GM12878 (cell line): ENCODE data around the gene GPR31. TPM values are rescaled to one million over a fixed set of nuclear protein-coding genes. Genes with fewer than 3 reads are reported as not detected.

ENCODE experiments used
- CBFB ChIP-seq: IDR thresholded peaks from 2 replicates; pipeline ENCODE4 v1.6.1; 2016; ENCODE audit warnings: antibody characterized with exemption, low read depth
- CHD4 ChIP-seq: fragments of 200-600 bp; sonication (generic); IDR thresholded peaks from 2 replicates; pipeline ENCODE4 v1.6.1; 2016; ENCODE audit warnings: mild to moderate bottlenecking
- FOXK2 ChIP-seq: fragments of 450-650 bp; IDR thresholded peaks from 2 replicates; pipeline ENCODE4 v1.6.1; 2017; ENCODE audit warnings: mild to moderate bottlenecking, moderate library complexity
- JUNB ChIP-seq: IDR thresholded peaks from 2 replicates; pipeline ENCODE4 v1.6.1; 2016; ENCODE audit warnings: antibody characterized with exemption, mild to moderate bottlenecking
- KAT2A ChIP-seq: conservative IDR thresholded peaks from 2 replicates; pipeline ENCODE4 v1.6.1; 2011; ENCODE audit warnings: low read depth, low read length; ENCODE audit not compliant: control insufficient read depth
- MEF2A ChIP-seq: IDR thresholded peaks from 2 replicates; pipeline ENCODE4 v1.6.1; 2011; ENCODE audit warnings: low read depth, mild to moderate bottlenecking, low read length, moderate library complexity; ENCODE audit not compliant: insufficient read depth
- MEF2B ChIP-seq: fragments of 450-650 bp; IDR thresholded peaks from 2 replicates; pipeline ENCODE4 v1.6.1; 2018; ENCODE audit warnings: mild to moderate bottlenecking, moderate library complexity; ENCODE audit not compliant: partially characterized antibody, poor library complexity, severe bottlenecking
- NFXL1 ChIP-seq: fragments of 450-650 bp; IDR thresholded peaks from 2 replicates; pipeline ENCODE4 v1.6.1; 2017; ENCODE audit warnings: antibody characterized with exemption, mild to moderate bottlenecking, borderline replicate concordance
- NFYB ChIP-seq: IDR thresholded peaks from 2 replicates; pipeline ENCODE4 v1.6.1; 2011; ENCODE audit warnings: low read depth, mild to moderate bottlenecking, low read length, improper control_type of control experiment, moderate library complexity; ENCODE audit not compliant: insufficient read depth
- POLR2A ChIP-seq: IDR thresholded peaks from 2 replicates; pipeline ENCODE4 v1.6.1; 2011; ENCODE audit warnings: low read depth, mild to moderate bottlenecking, low read length
- POU2F2 ChIP-seq: IDR thresholded peaks from 3 replicates; pipeline ENCODE4 v1.6.1; 2011; ENCODE audit warnings: low read depth, mild to moderate bottlenecking, low read length, borderline replicate concordance
- RAD51 ChIP-seq: fragments of 450-650 bp; IDR thresholded peaks from 2 replicates; pipeline ENCODE4 v1.6.1; 2016; ENCODE audit warnings: moderate library complexity, mild to moderate bottlenecking, inconsistent platforms
- RBBP5 ChIP-seq: fragments of 200-600 bp; sonication (generic); conservative IDR thresholded peaks from 2 replicates; pipeline ENCODE4 v1.6.1; 2016
- RELA ChIP-seq: fragments of 450-650 bp; IDR thresholded peaks from 2 replicates; pipeline ENCODE4 v1.8.0; 2014; ENCODE audit warnings: borderline replicate concordance; ENCODE audit not compliant: partially characterized antibody
- SMAD5 ChIP-seq: IDR thresholded peaks from 2 replicates; pipeline ENCODE4 v1.6.1; 2016; ENCODE audit warnings: antibody characterized with exemption, low read depth
- STAT3 ChIP-seq: IDR thresholded peaks from 2 replicates; pipeline ENCODE4 v1.6.1; 2011; ENCODE audit warnings: low read depth, low read length, improper control_type of control experiment
- TCF3 ChIP-seq: IDR thresholded peaks from 2 replicates; pipeline ENCODE4 v1.6.1; 2012; ENCODE audit warnings: low read depth, mild to moderate bottlenecking, low read length, borderline replicate concordance; ENCODE audit not compliant: insufficient read depth
- ZBED1 ChIP-seq: IDR thresholded peaks from 2 replicates; pipeline ENCODE4 v1.6.1; 2016; ENCODE audit warnings: borderline replicate concordance
- ZNF217 ChIP-seq: fragments of 450-650 bp; IDR thresholded peaks from 2 replicates; pipeline ENCODE4 v1.6.1; 2017; ENCODE audit warnings: antibody characterized with exemption, mild to moderate bottlenecking
- ZNF24 ChIP-seq: fragments of 450-650 bp; IDR thresholded peaks from 2 replicates; pipeline ENCODE4 v1.6.1; 2017; ENCODE audit warnings: antibody characterized with exemption, mild to moderate bottlenecking
- ZNF384 ChIP-seq: IDR thresholded peaks from 2 replicates; pipeline ENCODE4 v1.6.1; 2012; ENCODE audit warnings: low read depth, mild to moderate bottlenecking, low read length, improper control_type of control experiment, borderline replicate concordance
- ZNF622 ChIP-seq: fragments of 450-650 bp; IDR thresholded peaks from 2 replicates; pipeline ENCODE4 v1.6.1; 2017; ENCODE audit warnings: mild to moderate bottlenecking, inconsistent platforms
- polyA plus RNA-seq, 11 experiments: library from polyadenylated mRNA; depleted of rRNA in 4 of 11; unstranded in 6 of 11; stranded (reverse) in 5 of 11; fragments of >200 nt; fragmentation: Nextera tagmentation in 4 of 11; fragmentation: Illumina TruSeq in 1 of 11; extraction: Ambion mirVana in 4 of 11; extraction: Trizol in 1 of 11; gene quantifications; 1 replicate in 1 of 11; 2 replicates in 10 of 11; pipeline versions ENCODE4 v1.2.1 to v1.2.3, GENCODE V29; 2011 to 2016; ENCODE audit warnings: inconsistent platforms in 2 of 11, missing spikeins in 2 of 11, low read depth in 1 of 11
- total RNA-seq, 4 experiments: library from RNA; depleted of rRNA in 3 of 4; stranded (reverse); fragments of >200 nt in 3 of 4; fragmentation: Illumina TruSeq in 1 of 4; extraction: Trizol in 1 of 4; gene quantifications; 2 replicates each; pipeline versions ENCODE4 v1.2.1 to v1.2.3, GENCODE V29; 2013 to 2021
- TF ChIP-seq, protein P1 (sequence below): fragments of 450-650 bp; IDR thresholded peaks from 2 replicates; pipeline ENCODE4 v1.6.1; 2018; ENCODE audit warnings: mild to moderate bottlenecking, low read depth, moderate library complexity; ENCODE audit not compliant: partially characterized antibody
- TF ChIP-seq, protein P2 (sequence below): fragments of 450-650 bp; IDR thresholded peaks from 2 replicates; pipeline ENCODE4 v1.6.1; 2017; ENCODE audit warnings: antibody characterized with exemption, mild to moderate bottlenecking, moderate library complexity
- TF ChIP-seq, protein P3 (sequence below): fragments of 450-650 bp; formaldehyde crosslinking; IDR thresholded peaks from 2 replicates; pipeline ENCODE4 v1.4.0; 2022; ENCODE audit warnings: mild to moderate bottlenecking, moderate library complexity

Gene GPR31
- total and polyA plus RNA-seq, 10 of the 15 experiments (the other 5 are each of a cell fraction or from before 2014, with no cell fraction given): not detected

DNA sequence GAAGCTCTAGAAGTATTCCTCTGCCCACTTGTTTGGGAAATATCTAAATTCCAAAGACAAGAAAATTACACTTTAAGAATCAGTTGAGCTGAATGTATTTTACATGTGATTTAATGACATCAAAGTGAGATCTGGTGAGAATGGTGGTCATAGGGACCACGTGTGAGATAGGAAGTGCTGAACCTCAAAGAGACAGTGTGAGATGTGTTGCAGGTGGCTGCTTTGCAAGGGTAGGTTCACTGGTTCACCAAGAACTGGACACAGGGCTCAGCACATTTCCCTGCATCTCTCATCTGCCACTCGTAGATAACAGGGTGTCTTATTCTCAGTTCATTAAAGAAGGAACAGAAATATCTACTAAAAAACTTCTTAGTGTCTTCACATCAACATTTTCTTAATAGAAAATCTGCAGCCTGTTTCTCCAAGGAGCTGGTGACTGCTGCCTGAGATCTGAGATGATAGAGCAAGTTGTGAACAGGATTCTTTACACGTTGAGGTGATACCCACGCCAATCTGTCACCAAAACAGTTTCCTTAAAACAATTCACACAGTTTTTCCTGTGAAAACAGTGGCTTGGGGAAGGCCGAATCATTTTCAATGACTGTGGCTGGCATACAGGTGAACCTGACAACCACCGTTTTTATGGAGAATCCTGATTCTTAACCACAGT is 27.6 kb downstream of the GPR31 start (continued):
- TF ChIP-seq ZNF217 (no peak), CBFB (no peak), RELA (no peak), NFYB (no peak), POU2F2 (no peak), STAT3 (no peak), MEF2A (no peak), MEF2B (peak; percentile 16), RBBP5 (no peak), ZNF622 (no peak), NFXL1 (no peak), ZNF384 (no peak), POLR2A (no peak), RAD51 (peak; percentile 72), JUNB (no peak), FOXK2 (no peak), SMAD5 (no peak), ZNF24 (0 out of 2 replicates have a peak, but pooled peaks have one; percentile 40), ZBED1 (no peak), CHD4 (no peak), TCF3 (0 out of 2 replicates have a peak, but pooled peaks have one; percentile 39), KAT2A (no peak)
- TF ChIP-seq, protein P1, sequence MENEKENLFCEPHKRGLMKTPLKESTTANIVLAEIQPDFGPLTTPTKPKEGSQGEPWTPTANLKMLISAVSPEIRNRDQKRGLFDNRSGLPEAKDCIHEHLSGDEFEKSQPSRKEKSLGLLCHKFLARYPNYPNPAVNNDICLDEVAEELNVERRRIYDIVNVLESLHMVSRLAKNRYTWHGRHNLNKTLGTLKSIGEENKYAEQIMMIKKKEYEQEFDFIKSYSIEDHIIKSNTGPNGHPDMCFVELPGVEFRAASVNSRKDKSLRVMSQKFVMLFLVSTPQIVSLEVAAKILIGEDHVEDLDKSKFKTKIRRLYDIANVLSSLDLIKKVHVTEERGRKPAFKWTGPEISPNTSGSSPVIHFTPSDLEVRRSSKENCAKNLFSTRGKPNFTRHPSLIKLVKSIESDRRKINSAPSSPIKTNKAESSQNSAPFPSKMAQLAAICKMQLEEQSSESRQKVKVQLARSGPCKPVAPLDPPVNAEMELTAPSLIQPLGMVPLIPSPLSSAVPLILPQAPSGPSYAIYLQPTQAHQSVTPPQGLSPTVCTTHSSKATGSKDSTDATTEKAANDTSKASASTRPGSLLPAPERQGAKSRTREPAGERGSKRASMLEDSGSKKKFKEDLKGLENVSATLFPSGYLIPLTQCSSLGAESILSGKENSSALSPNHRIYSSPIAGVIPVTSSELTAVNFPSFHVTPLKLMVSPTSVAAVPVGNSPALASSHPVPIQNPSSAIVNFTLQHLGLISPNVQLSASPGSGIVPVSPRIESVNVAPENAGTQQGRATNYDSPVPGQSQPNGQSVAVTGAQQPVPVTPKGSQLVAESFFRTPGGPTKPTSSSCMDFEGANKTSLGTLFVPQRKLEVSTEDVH: no peak
- TF ChIP-seq, protein P2, sequence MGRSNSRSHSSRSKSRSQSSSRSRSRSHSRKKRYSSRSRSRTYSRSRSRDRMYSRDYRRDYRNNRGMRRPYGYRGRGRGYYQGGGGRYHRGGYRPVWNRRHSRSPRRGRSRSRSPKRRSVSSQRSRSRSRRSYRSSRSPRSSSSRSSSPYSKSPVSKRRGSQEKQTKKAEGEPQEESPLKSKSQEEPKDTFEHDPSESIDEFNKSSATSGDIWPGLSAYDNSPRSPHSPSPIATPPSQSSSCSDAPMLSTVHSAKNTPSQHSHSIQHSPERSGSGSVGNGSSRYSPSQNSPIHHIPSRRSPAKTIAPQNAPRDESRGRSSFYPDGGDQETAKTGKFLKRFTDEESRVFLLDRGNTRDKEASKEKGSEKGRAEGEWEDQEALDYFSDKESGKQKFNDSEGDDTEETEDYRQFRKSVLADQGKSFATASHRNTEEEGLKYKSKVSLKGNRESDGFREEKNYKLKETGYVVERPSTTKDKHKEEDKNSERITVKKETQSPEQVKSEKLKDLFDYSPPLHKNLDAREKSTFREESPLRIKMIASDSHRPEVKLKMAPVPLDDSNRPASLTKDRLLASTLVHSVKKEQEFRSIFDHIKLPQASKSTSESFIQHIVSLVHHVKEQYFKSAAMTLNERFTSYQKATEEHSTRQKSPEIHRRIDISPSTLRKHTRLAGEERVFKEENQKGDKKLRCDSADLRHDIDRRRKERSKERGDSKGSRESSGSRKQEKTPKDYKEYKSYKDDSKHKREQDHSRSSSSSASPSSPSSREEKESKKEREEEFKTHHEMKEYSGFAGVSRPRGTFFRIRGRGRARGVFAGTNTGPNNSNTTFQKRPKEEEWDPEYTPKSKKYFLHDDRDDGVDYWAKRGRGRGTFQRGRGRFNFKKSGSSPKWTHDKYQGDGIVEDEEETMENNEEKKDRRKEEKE: no peak
- TF ChIP-seq, protein P3, sequence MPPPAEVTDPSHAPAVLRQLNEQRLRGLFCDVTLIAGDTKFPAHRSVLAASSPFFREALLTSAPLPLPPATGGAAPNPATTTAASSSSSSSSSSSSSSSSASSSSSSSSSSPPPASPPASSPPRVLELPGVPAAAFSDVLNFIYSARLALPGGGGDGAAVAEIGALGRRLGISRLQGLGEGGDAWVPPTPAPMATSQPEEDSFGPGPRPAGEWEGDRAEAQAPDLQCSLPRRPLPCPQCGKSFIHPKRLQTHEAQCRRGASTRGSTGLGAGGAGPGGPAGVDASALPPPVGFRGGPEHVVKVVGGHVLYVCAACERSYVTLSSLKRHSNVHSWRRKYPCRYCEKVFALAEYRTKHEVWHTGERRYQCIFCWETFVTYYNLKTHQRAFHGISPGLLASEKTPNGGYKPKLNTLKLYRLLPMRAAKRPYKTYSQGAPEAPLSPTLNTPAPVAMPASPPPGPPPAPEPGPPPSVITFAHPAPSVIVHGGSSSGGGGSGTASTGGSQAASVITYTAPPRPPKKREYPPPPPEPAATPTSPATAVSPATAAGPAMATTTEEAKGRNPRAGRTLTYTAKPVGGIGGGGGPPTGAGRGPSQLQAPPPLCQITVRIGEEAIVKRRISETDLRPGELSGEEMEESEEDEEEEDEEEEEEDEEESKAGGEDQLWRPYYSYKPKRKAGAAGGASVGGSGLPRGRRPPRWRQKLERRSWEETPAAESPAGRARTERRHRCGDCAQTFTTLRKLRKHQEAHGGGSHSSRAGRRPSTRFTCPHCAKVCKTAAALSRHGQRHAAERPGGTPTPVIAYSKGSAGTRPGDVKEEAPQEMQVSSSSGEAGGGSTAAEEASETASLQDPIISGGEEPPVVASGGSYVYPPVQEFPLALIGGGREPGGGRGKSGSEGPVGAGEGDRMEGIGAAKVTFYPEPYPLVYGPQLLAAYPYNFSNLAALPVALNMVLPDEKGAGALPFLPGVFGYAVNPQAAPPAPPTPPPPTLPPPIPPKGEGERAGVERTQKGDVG (CRISPR knock-in tag): no peak
